SK-N-DZ (cell line): ENCODE results near the gene ITSN1.

Source experiments
- DNase-seq: peaks from one replicate; pipeline ENCODE4 v3.0.0-alpha.2; 2015; ENCODE audit warnings: low spot score

The ITSN1 gene

GRCh38 chr21:33836408-33836807 lies 194.1 kb downstream of the ITSN1 start:
- DNase-seq = no peak

GRCh38 chr21:33839167-33839716 lies 196.9 kb downstream of the ITSN1 start:
- DNase-seq = no peak

- DNase-seq = no peak
Observed at GRCh38 chr21:33839806-33840205, 197.5 kb downstream of the ITSN1 start.

- no peak for DNase-seq
Observed at GRCh38 chr21:33840771-33841170, 198.5 kb downstream of the ITSN1 start.

GRCh38 chr21:33841561-33841960 lies 199.3 kb downstream of the ITSN1 start:
- no peak for DNase-seq

- no peak for DNase-seq
Observed at GRCh38 chr21:33843216-33843615, 200.9 kb downstream of the ITSN1 start.

- DNase-seq = no peak
Observed at GRCh38 chr21:33844104-33844889, 202.0 kb downstream of the ITSN1 start.

GRCh38 chr21:33844890-33845205 lies 202.5 kb downstream of the ITSN1 start:
- no peak for DNase-seq

GRCh38 chr21:33846141-33846540 lies 203.8 kb downstream of the ITSN1 start:
- DNase-seq = no peak

GRCh38 chr21:33847588-33848248 lies 205.4 kb downstream of the ITSN1 start:
- DNase-seq = no peak

- DNase-seq = no peak
Observed at GRCh38 chr21:33848249-33848953, 206.1 kb downstream of the ITSN1 start.

GRCh38 chr21:33849834-33850233 lies 207.5 kb downstream of the ITSN1 start:
- DNase-seq = no peak

- no peak for DNase-seq
Observed at GRCh38 chr21:33850401-33850800, 208.1 kb downstream of the ITSN1 start.

- DNase-seq = no peak
Observed at GRCh38 chr21:33850985-33851384, 208.7 kb downstream of the ITSN1 start.

- no peak for DNase-seq
Observed at GRCh38 chr21:33852485-33852884, 210.2 kb downstream of the ITSN1 start.

GRCh38 chr21:33854604-33855003 lies 212.3 kb downstream of the ITSN1 start:
- no peak for DNase-seq

GRCh38 chr21:33855190-33855589 lies 212.9 kb downstream of the ITSN1 start:
- no peak for DNase-seq

- no peak for DNase-seq
Observed at GRCh38 chr21:33856893-33857527, 214.7 kb downstream of the ITSN1 start.

- DNase-seq = no peak
Observed at GRCh38 chr21:33857846-33858666, 215.8 kb downstream of the ITSN1 start.

- no peak for DNase-seq
Observed at GRCh38 chr21:33858667-33859372, 216.5 kb downstream of the ITSN1 start.
